Measurements from ENCODE around the gene LHX2. TPM values are rescaled to one million over a fixed set of nuclear protein-coding genes. Genes with fewer than 3 reads are reported as not detected.
A peak's percentile ranks its signal among the peaks of the same experiment; 100 is the strongest.

LHX2 gene
- total and polyA plus RNA-seq, 2 donors, result 0.19 to 0.57 TPM

GRCh38 chr9:124036578-124036977 lies 25.0 kb downstream of the LHX2 start:
- no peak for DNase-seq (ENCODE audit: low read depth in 6 of 9, low spot score in 9 of 9)
- H3K27ac ChIP-seq (ENCODE audit: low read depth in 1 of 2, low read length in 1 of 2), result no peak overlapping the region
- H3K4me1 ChIP-seq (ENCODE audit: control insufficient read depth in 2 of 2, insufficient read depth in 2 of 2, low read length in 2 of 2), result peaks cover 0 to 7% of the 10 kb centered on the region in 2 donors
- H3K9me3 ChIP-seq (ENCODE audit: control insufficient read depth in 2 of 2, insufficient read depth in 1 of 2, low read length in 1 of 2), result no peaks in the 10 kb centered on the region
- H3K27me3 ChIP-seq (ENCODE audit: control insufficient read depth in 2 of 2, insufficient read depth in 1 of 2, low read length in 1 of 2), result peaks cover 12 to 84% of the 10 kb centered on the region in 2 donors
- 98% methylated on average over 1 of the region's 1 CpG for WGBS
- no peaks in the 10 kb centered on the region for H3K36me3 ChIP-seq (ENCODE audit: control insufficient read depth in 2 of 2, insufficient read depth in 2 of 2, low read length in 1 of 2)
- H3K4me3 ChIP-seq (ENCODE audit: low read length in 2 of 2), result no peak overlapping the region

DNA sequence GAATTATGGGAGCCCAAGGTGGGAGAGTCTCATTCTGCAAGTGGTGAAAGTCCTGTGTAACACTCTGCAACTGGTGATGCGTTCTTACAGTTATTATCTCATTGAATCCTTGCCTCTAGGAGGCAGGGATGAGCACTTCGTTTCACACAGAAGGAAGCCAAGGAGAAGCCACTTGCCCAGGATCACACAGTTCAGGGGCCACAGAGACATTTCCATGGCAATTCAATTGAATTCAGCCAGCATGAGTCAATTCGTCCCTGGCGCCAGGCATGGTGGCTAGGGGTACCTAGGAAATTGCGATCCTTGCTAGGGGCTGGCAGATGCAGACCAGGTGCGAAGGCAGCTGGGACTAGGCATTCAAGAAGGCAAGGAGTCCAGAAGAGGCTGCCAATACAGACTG lies 26.2 kb downstream of the LHX2 start:
- DNase-seq (ENCODE audit: low read depth in 6 of 9, low spot score in 9 of 9), result no peak
- Histone ChIP-seq H3K27me3 (ENCODE audit: control insufficient read depth in 2 of 2, insufficient read depth in 1 of 2, low read length in 1 of 2) (peaks cover 12 to 82% of the 10 kb centered on the region in 2 donors), H3K4me1 (ENCODE audit: control insufficient read depth in 2 of 2, insufficient read depth in 2 of 2, low read length in 2 of 2) (peaks cover 0 to 5% of the 10 kb centered on the region in 2 donors), H3K36me3 (ENCODE audit: control insufficient read depth in 2 of 2, insufficient read depth in 2 of 2, low read length in 1 of 2) (no peaks in the 10 kb centered on the region), H3K27ac (ENCODE audit: low read depth in 1 of 2, low read length in 1 of 2) (no peak overlapping the region), H3K4me3 (ENCODE audit: low read length in 2 of 2) (no peak overlapping the region), H3K9me3 (ENCODE audit: control insufficient read depth in 2 of 2, insufficient read depth in 1 of 2, low read length in 1 of 2) (no peaks in the 10 kb centered on the region)
- 62% methylated on average over 6 of the region's 6 CpGs for WGBS

- H3K4me3 ChIP-seq (ENCODE audit: low read length in 2 of 2), result no peak overlapping the region
- peaks cover 0 to 5% of the 10 kb centered on the region in 2 donors for H3K4me1 ChIP-seq (ENCODE audit: control insufficient read depth in 2 of 2, insufficient read depth in 2 of 2, low read length in 2 of 2)
- WGBS, result 19% methylated on average over 6 of the region's 6 CpGs
- no peaks in the 10 kb centered on the region for H3K36me3 ChIP-seq (ENCODE audit: control insufficient read depth in 2 of 2, insufficient read depth in 2 of 2, low read length in 1 of 2)
- H3K27ac ChIP-seq (ENCODE audit: low read depth in 1 of 2, low read length in 1 of 2), result no peak overlapping the region
- DNase-seq (ENCODE audit: low read depth in 6 of 9, low spot score in 9 of 9), result no peak
- no peaks in the 10 kb centered on the region for H3K9me3 ChIP-seq (ENCODE audit: control insufficient read depth in 2 of 2, insufficient read depth in 1 of 2, low read length in 1 of 2)
- H3K27me3 ChIP-seq (ENCODE audit: control insufficient read depth in 2 of 2, insufficient read depth in 1 of 2, low read length in 1 of 2), result peaks cover 12 to 82% of the 10 kb centered on the region in 2 donors
Measured at GRCh38 chr9:124038239-124038638, 26.7 kb downstream of the LHX2 start.

DNA sequence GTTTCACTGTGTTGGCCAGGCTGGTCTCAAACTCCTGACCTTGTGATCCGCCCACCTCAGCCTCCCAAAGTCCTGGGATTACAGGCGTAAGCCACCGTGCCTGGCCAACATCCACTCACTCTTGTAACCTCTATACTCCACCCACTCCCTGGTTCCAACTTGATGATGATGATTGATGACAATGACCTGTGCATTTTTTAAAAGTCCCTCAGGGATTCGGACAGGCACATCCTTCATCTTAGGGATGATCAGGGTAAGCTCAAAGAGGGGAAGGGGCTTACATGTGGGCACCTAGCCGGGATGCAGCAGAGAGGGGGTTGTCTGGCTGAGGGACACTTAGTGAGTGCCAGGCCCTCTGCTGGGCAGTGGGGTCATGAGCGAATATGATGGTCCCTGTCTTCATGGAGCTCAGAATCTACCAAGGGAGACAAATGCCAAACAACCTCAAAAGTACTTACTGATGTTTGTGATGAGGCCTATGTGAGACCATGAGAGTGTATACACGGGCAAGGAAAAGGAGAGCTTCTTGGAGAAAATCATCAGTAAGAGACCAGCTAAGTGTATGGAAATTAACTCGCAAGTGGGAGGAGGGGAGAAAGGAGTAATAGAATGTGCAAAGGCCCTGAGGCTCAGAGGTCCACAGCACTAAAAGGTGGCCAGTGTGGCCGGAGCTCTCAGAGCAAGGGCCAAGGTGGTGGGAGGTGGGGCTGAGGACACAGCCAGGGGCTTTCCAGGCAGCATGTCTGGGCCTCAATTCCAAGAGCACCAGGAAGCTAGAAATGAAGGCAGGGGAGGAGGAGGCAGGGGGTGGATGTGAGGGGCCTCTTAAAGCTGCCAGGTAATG lies 27.4 kb downstream of the LHX2 start:
- 81% methylated on average over 9 of the region's 9 CpGs for WGBS
- H3K27me3 ChIP-seq (ENCODE audit: control insufficient read depth in 2 of 2, insufficient read depth in 1 of 2, low read length in 1 of 2), result peaks cover 12 to 82% of the 10 kb centered on the region in 2 donors

GRCh38 chr9:124040186-124040931 lies 28.8 kb downstream of the LHX2 start:
- H3K36me3 ChIP-seq (ENCODE audit: control insufficient read depth in 2 of 2, insufficient read depth in 2 of 2, low read length in 1 of 2), result no peaks in the 10 kb centered on the region
- H3K27me3 ChIP-seq (ENCODE audit: control insufficient read depth in 2 of 2, insufficient read depth in 1 of 2, low read length in 1 of 2), result peaks cover 25 to 86% of the 10 kb centered on the region in 2 donors
- H3K4me3 ChIP-seq (ENCODE audit: low read length in 2 of 2), result peak overlapping the region in 1 of 2 donors; percentile 11
- H3K4me1 ChIP-seq (ENCODE audit: control insufficient read depth in 2 of 2, insufficient read depth in 2 of 2, low read length in 2 of 2), result peaks cover 0 to 5% of the 10 kb centered on the region in 2 donors
- DNase-seq (ENCODE audit: low read depth in 6 of 9, low spot score in 9 of 9), result no peak
- H3K27ac ChIP-seq (ENCODE audit: low read depth in 1 of 2, low read length in 1 of 2), result no peak overlapping the region
- WGBS, result 33% methylated on average over 21 of the region's 21 CpGs
- no peaks in the 10 kb centered on the region for H3K9me3 ChIP-seq (ENCODE audit: control insufficient read depth in 2 of 2, insufficient read depth in 1 of 2, low read length in 1 of 2)

More for the DNA sequence above, 27.4 kb downstream of the LHX2 start:
- H3K27ac ChIP-seq (ENCODE audit: low read depth in 1 of 2, low read length in 1 of 2), result no peak overlapping the region
- H3K9me3 ChIP-seq (ENCODE audit: control insufficient read depth in 2 of 2, insufficient read depth in 1 of 2, low read length in 1 of 2), result no peaks in the 10 kb centered on the region
- no peaks in the 10 kb centered on the region for H3K36me3 ChIP-seq (ENCODE audit: control insufficient read depth in 2 of 2, insufficient read depth in 2 of 2, low read length in 1 of 2)
- no peak for DNase-seq (ENCODE audit: low read depth in 6 of 9, low spot score in 9 of 9)
- H3K4me3 ChIP-seq (ENCODE audit: low read length in 2 of 2), result no peak overlapping the region
- H3K4me1 ChIP-seq (ENCODE audit: control insufficient read depth in 2 of 2, insufficient read depth in 2 of 2, low read length in 2 of 2), result peaks cover 0 to 5% of the 10 kb centered on the region in 2 donors

- peak in 5 of 9 donors; percentile 17 to 58 (median 34) for DNase-seq (ENCODE audit: low read depth in 6 of 9, low spot score in 9 of 9)
- Histone ChIP-seq H3K27ac (ENCODE audit: low read depth in 1 of 2, low read length in 1 of 2) (no peak overlapping the region), H3K4me1 (ENCODE audit: control insufficient read depth in 2 of 2, insufficient read depth in 2 of 2, low read length in 2 of 2) (peaks cover 0 to 5% of the 10 kb centered on the region in 2 donors), H3K9me3 (ENCODE audit: control insufficient read depth in 2 of 2, insufficient read depth in 1 of 2, low read length in 1 of 2) (no peaks in the 10 kb centered on the region), H3K27me3 (ENCODE audit: control insufficient read depth in 2 of 2, insufficient read depth in 1 of 2, low read length in 1 of 2) (peaks cover 33 to 91% of the 10 kb centered on the region in 2 donors), H3K36me3 (ENCODE audit: control insufficient read depth in 2 of 2, insufficient read depth in 2 of 2, low read length in 1 of 2) (no peaks in the 10 kb centered on the region), H3K4me3 (ENCODE audit: low read length in 2 of 2) (peak overlapping the region in 1 of 2 donors; percentile 11)
- WGBS, result 14% methylated on average over 55 of the region's 55 CpGs
Measured at GRCh38 chr9:124040935-124041816, 29.6 kb downstream of the LHX2 start.

GRCh38 chr9:124041817-124042116 lies 30.2 kb downstream of the LHX2 start:
- WGBS, result 66% methylated on average over 4 of the region's 4 CpGs
- H3K9me3 ChIP-seq (ENCODE audit: control insufficient read depth in 2 of 2, insufficient read depth in 1 of 2, low read length in 1 of 2), result no peaks in the 10 kb centered on the region
- no peaks in the 10 kb centered on the region for H3K36me3 ChIP-seq (ENCODE audit: control insufficient read depth in 2 of 2, insufficient read depth in 2 of 2, low read length in 1 of 2)
- DNase-seq (ENCODE audit: low read depth in 6 of 9, low spot score in 9 of 9), result no peak
- H3K4me3 ChIP-seq (ENCODE audit: low read length in 2 of 2), result no peak overlapping the region
- H3K27ac ChIP-seq (ENCODE audit: low read depth in 1 of 2, low read length in 1 of 2), result no peak overlapping the region
- peaks cover 34 to 94% of the 10 kb centered on the region in 2 donors for H3K27me3 ChIP-seq (ENCODE audit: control insufficient read depth in 2 of 2, insufficient read depth in 1 of 2, low read length in 1 of 2)
- peaks cover 0 to 5% of the 10 kb centered on the region in 2 donors for H3K4me1 ChIP-seq (ENCODE audit: control insufficient read depth in 2 of 2, insufficient read depth in 2 of 2, low read length in 2 of 2)

DNA sequence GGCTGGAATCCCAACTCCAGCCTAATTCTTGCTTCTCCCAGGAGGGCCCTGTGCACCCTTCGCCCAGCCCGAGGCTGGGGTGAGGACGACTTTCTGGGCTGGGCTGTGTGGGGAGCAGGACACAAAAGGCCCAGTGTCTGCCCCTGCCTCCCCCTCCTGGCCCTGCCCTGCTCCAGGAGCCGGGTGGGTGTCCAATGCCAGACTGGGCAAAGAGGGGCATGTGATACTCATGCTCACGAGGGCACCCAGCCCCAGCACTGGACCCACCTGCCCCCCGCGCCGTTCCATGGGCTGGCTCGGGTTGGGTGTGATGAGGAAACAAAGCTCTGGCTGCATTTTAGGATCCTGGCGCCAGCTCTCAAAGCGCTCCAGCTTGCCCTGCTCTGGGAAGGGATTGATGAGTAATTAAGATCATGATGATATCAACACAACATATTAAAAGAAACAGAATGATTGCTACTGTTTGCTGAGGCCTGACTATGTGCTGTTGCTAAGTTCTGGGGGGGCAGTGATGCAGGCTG lies 30.7 kb downstream of the LHX2 start:
- H3K27ac ChIP-seq (ENCODE audit: low read depth in 1 of 2, low read length in 1 of 2), result no peak overlapping the region
- H3K9me3 ChIP-seq (ENCODE audit: control insufficient read depth in 2 of 2, insufficient read depth in 1 of 2, low read length in 1 of 2), result no peaks in the 10 kb centered on the region
- H3K4me1 ChIP-seq (ENCODE audit: control insufficient read depth in 2 of 2, insufficient read depth in 2 of 2, low read length in 2 of 2), result peaks cover 0 to 5% of the 10 kb centered on the region in 2 donors
- H3K4me3 ChIP-seq (ENCODE audit: low read length in 2 of 2), result no peak overlapping the region
- no peaks in the 10 kb centered on the region for H3K36me3 ChIP-seq (ENCODE audit: control insufficient read depth in 2 of 2, insufficient read depth in 2 of 2, low read length in 1 of 2)
- WGBS, result 79% methylated on average over 11 of the region's 11 CpGs
- H3K27me3 ChIP-seq (ENCODE audit: control insufficient read depth in 2 of 2, insufficient read depth in 1 of 2, low read length in 1 of 2), result peaks cover 38 to 94% of the 10 kb centered on the region in 2 donors
- DNase-seq (ENCODE audit: low read depth in 6 of 9, low spot score in 9 of 9), result no peak

Data from thymus (tissue), 11 donors.